HG03066 (cell line): ENCODE data around the gene NABP1.

Source experiments
- ATAC-seq: cut with Tn5 transposase; IDR thresholded peaks from one replicate; pipeline ENCODE4 v1.9.1; 2021; ENCODE audit warnings: low read depth; ENCODE audit not compliant: unreplicated experiment

The NABP1 gene

DNA sequence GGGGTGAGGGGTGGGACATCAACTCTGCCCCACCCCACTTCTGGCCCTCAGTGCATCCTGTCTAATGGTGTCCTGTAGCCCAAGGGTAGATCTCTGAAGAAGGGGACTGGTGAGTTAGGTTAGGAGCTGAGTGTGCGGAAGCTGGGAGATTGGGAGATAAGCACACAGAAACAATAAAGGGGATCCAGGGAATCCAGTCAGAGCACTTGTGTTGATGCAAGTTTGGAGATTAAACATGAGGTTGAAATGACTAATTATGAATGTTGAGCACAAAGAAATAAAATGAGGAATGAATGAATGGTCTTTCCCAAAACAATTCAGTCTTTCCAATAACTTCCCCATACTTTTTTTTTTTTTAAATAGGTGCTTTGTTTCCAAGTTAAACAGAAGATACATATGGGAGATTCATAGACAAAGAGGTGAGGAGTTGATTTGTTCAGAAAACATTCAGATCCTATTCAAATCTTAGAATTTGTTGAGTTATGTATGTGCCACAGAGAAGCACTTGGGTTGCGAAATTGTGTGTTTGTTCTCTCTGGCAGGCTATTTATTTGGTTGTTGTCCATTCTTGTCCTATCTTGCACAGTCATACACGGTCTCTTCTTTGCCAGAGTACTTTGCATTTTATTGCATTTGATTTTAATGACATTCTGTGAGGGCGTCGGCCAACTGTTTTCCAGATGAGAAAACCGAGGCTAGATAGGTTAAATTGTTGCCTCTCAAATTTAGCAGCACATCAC lies 31.6 kb upstream of the NABP1 start:
- ATAC-seq = no peak

DNA sequence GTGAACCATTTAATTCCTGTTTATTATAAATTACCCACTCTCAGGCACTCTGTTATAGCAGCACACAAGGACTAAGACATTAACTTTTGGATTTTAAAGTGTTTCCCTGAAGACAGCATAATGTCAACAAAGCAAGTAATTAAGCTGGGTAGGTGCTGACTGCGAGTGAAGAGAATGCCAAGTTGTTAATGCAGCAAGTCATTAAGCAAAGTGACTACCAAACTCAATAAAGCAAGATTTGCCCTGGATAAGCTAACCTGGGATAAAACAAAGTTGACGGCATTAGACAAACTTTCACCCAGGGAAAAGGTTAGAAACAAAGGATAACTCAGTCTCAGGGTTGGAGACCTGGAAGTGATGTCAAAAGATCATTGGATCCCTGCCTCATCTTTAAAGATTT lies 28.4 kb upstream of the NABP1 start:
- ATAC-seq = no peak

DNA sequence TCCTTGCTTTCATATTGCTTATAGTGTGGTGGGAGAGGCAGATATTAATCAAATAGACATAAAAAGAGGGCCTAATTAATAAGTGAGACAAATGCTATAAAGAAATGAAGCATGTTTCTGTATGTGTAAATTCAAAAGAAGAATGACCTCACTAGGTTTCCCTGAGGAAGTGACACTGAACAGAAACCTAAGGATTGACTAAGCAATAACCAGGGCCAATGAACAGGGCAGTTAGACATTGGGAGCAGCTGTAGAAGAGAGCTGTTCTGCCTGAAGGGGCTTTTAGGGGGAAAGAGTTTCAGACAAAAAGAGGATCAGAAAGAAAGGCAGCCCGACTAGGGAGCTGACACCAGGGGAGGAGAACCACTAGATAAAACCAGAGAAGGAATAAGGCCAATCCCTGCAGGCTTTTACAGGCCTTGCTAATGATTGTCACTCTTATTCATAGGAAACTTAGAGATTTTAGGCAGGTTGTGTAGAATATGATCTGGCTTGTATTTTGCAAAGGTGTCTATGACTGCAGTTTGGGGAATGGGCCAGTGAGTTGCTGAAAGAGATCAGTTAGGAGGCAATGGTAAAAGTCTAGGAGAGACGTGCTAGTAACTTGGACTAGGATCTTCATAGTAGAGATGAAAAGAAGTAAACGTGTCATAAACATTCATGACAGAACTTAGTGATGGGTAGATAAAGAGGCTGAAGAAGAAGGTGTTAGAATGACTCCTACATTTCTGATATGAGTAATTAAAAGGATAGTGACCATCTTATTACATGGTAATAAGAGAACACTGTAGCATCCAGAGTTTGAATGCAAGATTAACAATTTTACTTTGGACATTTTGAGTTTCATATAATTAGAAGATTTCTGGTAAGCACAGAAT lies 26.8 kb upstream of the NABP1 start:
- ATAC-seq = peak; percentile 97

DNA sequence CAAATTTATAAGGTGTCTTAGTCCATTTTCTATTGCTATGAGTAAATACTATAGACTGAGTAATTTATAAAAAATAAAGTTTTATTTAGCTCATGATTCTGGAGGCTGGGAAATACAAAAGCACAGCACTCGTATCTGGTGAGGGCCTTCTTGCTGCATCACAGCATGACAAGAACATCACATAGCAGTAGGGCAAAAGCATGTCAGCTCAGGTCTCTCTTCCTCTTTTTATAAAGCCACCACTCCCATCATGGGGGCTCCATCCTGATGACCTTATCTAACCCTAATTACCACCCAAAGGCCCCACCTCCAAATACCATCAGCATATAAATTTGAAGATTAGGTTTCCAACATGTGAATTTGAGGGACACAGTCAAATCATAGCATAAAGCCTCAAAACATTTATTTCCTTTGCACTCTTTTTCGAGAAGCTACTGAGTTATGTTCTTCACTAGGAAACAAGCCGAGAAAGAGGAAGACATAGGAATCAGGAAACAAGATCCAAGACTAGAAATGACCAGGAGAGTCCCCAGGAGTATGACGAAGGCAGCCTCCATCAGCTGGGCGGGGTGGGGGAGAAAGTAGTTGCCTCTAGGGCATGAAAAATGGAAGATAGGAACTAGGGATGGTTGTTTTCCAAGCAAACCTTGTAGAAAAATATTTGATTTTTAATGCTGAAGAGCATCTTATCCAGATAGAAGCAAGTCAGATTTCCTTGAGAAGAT lies 24.1 kb upstream of the NABP1 start:
- ATAC-seq = no peak

DNA sequence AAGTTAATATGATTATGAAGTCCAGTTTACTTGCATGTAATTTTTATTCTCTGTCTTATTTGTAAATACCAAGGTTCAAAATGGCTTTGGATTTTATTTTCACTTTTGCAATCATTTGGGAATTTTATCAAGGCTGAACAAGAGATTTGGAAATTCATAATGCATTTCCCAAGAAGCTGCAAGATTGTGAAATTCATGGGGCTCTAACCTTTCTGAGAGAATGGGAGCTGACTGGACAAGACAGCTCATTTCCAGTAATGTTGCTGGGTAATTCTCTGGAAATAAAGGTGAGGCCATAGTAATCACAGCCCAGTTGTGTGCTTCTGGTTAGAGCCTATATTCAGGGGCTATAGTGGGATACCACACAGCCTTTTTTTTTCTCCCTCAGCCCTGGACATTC lies 21.5 kb upstream of the NABP1 start:
- ATAC-seq = no peak

DNA sequence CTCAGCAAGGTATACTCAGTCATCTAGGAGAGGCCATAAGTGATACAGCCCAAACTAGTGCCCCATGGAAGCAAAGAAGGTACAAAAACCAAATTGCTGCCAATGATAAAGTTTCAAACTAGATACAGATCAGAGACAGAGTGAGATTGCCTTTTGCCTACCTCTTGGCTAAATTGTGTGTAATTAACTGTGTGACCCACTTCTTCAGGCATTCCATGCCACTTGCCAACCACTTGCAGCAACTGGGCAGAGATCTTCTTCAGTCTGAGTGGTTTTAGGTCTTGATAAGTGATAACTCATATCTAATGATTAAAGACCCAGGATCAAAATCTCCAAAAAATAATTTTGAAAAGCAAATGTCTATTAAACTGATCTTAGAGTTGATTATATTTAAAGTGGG lies 21.1 kb upstream of the NABP1 start:
- ATAC-seq = no peak

DNA sequence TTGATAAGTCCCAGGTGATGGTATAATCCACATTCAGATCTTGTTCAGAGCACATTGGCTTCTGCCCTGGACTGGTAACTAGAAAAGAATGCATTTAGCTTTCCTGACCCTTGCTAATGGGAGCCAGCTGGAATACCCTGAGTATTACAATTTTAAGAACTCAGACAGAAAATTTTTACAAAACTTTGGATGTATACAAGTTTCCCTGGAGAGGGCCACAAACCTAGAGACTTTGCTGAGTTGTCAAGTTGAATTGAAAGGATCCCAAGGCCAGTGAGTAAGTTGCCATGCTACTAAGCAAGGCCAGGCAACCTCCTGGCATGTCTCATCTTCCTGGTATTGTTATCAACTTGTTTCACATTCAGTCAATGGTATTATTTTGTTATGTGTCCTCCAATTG lies 20.0 kb upstream of the NABP1 start:
- ATAC-seq = no peak

DNA sequence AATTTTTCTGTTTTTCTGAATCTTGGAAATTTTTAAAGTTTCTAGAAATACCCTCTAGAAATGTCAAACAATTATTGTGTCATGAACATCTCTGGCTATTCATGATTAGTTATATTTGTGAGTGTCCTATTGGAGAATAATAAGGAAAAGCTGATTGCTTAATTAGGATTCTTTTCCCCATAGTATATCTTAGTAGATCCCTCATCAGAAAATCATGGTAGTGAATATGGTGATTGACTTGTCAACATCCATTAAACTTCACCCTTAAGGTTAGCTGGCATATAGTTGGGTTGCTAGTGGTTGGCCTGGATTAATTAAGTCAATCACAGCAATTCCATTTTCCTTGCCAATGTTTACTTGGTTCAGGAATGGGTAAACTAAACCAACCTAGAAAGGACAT lies 18.7 kb upstream of the NABP1 start:
- no peak for ATAC-seq

DNA sequence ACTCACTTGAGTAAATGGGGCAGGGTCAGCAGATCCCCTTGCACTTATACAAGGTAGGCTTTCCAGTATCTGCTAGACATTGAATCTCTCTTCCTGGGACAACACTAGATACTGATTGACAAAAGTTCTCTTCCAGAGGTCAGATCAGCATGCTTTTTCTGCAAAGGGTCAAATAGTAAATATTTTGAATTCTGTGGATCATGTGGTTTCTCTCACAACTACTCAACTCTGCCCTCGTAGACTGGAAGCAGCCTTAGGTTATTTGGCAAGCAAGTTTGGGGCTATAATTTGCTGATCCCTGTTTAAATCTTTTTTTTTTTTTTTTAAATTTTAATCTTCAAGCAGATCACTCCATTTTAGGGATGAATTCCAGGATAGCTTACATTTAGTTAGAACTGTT lies 17.4 kb upstream of the NABP1 start:
- ATAC-seq = no peak

DNA sequence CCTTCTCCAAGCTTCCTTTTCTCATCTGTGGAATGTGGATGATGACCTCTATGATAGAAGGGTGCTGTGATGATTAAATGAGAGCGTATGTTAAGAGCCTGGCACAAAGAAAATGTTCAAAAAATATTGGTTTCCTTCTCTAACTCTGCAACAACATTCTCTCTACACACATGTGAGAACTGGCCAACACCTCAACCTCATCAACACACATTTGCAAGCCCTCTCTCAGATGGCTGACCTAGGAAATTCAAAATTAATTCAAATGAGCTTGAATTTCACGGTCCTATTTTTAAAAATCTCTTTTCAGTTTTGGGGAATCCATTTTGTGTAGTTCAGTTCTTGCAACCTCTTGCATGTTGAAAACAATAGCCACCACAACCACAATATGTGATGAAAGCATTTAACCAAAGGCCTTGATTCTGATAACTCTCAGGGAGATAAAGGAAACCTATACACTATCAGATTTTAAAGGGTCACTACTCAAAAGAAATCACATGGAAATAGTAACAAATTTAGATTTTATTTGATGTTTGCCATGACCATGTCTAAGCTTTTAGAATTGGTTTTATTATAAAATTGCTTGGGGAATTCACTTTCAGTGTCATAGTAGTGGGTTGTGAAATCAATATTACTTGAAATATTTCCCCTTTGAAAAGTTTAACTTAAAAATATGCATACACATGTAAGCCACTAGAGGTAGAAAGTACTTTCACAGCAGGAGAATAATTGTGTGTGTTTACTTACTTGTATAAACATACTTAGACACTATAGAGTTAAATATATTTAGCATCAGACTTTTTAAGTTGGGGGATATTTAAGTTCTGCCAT lies 16.6 kb upstream of the NABP1 start:
- ATAC-seq = no peak

DNA sequence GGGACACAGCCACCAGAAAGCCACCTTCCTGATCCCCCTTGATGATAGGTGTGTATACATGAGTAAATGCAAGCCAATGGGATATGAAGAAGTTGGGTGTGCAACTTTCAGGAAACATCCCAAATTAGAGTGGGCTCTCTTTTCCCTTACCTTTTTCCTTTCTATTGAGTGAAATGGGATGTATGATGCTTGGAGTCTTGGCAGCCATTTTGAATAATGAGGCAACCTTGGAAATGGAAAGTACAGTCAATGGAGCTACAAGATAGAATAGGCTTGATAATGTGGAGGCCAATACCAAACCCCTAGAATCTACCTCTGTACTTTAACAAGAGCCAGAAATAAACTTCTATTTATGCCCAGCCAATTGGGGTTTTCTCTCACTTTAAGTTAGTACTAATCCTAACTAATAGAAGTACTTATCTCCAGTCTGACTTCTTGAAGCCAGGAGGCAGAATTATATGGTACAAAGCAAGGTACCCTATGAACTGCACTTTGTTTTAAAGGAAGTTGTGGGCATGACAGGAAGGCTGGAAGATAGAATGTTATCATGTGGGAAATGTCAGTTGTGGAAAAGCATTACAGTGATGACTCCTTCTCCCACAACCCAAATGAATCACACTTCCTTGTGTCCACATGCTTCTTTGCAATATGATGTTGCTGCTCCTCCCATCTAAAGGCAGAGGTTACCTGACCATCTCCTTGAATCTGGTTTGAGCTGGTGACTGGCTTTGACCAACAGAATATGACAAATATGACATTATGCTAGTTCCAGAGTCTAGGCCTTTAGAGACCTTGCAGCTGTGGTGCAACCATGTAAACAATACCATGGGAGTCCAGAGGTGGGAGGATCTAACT lies 12.9 kb upstream of the NABP1 start:
- no peak for ATAC-seq

DNA sequence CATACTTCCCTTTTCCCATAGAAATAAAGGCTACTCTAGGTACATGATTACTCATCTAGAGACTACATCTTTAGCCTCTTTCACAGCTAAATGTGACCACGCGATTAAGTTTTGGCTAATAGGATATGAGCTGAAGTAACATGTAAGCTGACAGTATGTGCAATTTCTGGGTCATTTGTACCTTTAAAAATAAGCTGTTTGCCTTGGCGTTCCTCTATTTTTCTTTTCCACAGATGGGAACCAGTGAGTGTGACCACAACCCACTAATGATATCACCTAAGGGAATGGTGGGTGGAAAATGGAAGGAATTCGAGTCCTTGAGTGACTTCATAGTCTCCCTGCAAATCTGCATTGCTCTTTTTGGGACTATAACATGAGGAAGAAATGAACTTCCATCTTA lies 11.7 kb upstream of the NABP1 start:
- no peak for ATAC-seq

DNA sequence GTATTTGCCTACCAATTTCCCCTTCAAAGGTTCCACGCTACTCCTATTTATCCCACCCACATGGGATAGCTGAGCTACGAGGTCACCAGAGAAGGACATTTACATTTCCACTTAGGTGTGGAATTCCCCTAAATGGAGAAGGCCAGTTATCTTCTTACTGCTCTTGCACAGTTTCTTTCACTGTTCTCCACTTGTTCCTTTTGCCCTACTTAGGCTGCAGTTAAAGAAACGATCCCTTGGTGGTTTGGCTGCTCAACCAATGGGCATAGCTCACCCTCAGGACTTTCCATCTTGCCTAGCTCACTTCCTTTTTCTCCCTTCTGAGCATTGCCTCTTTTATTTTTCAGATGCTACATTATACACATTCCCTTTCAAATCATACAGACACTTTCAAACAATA lies 11.2 kb upstream of the NABP1 start:
- ATAC-seq = peak; percentile 59

DNA sequence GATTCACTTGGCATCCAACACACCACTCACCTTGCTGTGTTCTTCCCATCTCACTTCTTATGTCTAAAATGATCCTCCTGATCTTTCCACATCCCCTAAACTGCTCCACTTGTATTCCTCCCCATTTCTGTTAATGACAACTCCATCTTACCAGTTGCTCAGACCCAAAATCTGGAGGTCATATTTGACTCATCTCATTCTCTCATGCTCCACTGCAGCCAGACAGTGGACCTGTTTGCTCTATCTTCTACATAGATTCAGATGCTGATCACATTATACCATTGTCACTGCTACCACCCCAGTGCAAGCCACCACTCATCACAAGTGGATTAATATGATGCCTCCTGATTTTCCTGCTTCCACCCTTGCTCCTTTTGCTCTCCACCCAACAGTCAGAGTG lies 7.9 kb upstream of the NABP1 start:
- ATAC-seq = peak; percentile 41

DNA sequence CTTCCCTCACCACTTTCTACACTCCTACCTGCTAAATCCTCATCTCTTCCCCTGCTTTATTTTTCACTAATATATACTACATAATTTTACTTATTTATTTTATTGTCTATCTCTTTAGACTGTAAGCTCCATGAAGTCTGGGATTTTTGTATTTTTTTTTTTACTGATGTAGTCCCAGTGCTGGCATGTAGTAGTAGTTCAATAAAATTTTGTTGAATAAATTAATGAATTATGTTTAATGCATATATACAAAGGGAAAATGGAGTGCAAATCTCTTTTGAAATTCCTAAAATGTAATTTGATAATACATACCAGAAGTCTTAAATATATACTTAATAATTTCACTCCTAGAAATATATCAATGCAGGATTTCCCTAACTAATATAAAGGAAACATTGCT lies 7.1 kb upstream of the NABP1 start:
- ATAC-seq = no peak

DNA sequence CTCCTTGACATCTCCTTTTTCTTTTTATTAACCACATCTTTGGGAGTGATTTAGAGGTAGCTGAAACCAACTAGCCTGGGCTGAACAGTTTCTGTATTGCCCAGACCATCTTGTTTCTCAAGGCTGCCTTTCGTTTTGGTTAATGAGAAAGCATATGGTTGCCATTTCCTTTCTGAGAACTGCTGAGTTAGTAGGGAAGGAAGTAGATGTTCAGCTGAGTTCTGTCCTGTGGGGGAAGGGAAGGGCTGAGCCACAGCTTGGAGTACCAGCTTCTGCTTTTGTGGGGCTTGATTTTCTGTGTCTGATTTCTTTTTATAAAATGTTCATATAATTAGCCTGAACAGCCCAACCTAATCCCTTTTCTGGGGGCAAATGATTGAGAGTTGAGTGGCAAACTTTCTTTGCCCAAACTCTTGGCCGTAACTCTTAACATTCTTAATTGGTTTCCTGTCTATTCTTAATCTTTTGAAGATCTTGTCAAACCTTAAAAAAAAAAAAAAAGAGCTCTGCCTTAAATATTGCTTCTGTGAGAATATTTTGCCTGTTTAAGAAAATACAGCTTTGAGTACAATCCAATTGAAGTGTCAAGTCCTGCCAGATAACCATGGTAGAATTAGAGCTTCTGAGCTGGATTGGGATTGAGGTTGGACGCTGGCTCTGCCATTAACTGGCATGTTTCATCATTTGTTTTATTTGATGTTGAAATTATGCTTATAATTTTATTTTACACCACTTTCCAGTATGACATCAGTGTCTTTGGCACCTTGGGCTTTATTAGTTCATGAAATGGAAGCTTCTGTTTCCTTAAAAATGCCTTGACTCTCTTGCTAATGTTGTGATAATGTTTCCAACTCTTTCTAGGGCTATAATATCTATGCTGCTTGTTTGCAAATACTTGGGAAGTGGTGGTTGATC lies 1.9 kb upstream of the NABP1 start:
- ATAC-seq = peak; percentile 52

DNA sequence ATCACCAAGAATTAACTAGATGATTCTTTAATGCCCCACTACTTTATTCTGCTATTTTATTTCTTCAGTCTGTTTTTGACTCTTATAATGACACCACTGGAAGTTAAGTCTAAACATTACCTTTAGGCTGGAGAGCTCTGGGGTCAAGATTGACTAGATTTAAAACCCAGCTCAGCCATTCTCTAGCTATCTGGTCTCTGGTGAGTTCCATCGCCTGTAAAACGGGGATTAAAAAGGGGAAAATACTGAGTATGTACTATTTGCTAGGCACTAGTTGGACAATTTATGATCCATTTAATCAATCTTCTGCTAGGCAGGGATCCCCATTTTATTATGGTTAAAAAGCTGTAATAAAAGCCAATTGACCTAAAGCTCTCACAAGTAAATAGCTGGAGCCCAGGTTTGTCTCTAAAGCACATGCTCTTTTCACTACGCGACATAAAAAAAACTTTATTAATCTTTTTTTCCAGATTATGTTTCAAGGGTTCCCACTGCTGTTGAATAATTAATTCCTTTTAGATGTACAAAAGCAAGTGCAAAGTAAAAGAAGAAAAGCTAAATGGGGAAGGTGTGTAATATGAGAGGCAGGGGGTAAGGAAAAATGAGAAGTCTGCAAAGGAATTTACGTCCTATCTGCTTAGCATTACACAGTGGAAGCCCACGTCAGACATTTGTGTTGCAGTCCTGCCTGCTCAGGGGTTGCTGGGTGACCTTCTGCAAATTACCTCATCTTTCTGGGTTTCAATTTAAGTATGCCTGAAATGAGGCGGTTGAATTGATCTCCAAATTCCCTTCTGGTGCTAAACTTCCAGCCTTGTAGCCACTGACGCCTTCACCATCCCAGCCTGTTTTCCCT lies 918 bp upstream of the NABP1 start:
- ATAC-seq = peak; percentile 30
